ENCODE measurements around the gene GALNS.

DNA sequence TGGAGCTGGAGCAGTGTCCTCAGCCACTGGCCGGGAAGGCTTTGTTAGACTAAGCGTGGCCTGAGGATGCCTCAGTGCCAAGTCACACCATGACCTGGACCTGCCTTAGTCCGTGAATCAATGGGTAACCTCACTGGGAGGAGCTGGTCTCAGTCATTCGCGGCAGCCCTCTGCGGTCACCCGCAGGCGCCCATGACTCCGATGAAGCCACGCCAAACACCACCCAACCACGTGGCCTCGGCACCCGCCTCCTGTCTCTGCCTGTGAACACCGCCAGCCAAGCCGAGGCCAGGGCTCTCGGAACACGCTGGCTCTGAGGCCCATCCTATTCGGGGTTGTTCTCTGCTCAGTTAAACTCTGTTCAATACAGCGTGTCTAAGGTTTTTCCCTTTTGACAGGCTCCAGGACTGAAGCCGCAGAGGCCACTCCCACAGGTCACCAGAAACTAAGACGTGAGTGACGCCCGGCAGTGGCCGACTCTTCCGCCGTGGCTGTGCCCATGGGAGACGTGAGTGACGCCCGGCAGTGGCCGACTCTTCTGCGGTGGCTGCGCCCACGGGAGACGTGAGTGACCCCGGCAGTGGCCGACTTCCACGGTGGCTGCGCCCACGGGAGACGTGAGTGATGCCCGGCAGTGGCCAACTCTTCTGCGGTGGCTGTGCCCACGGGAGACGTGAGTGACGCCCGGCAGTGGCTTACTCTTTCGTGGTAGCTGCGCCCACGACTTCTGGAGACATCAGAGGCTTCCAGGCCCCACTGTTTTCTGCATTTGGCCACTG lies 26.6 kb upstream of the GALNS start:
- TF ChIP-seq POLR2A (IDR thresholded peaks at IDR 0.05; ENCODE audit: low read length): no peak
- no peak for TF ChIP-seq GATA1 (IDR thresholded peaks at IDR 0.05; ENCODE audit: low read depth, low read length)
